ENCODE results near the gene CTBP1. TPM values are rescaled to one million over a fixed set of nuclear protein-coding genes. Genes with fewer than 3 reads are reported as not detected.

Gene CTBP1
- total and polyA plus RNA-seq, 2 donors (not counting 1 experiment from before 2014, with no cell fraction given): 212 to 343 TPM

GRCh38 chr4:1266881-1267763 is 18.2 kb upstream of the CTBP1 start:
- H3K9ac ChIP-seq (ENCODE audit: low read length): peak overlapping the region; percentile 60
- H3K4me2 ChIP-seq (replicated peaks; ENCODE audit: low read depth, low read length, poor library complexity, severe bottlenecking): peak overlapping the region; percentile 59
- ATAC-seq (ENCODE audit: low read depth) (peak; percentile 53), DNase-seq (no peak)
- H3K9me3 ChIP-seq (ENCODE audit: control extremely low read depth in 1 of 3, control insufficient read depth in 2 of 3, insufficient read depth in 1 of 3, low read length in 2 of 3): peaks cover 0 to 13% (median 8%) of the 10 kb centered on the region in 3 donors
- peak overlapping the region; percentile 66 for H2AFZ ChIP-seq (ENCODE audit: insufficient read depth, low read depth, low read length, poor library complexity, severe bottlenecking)
- Mint-ChIP-seq H3K4me3 (peak overlapping the region; percentile 92), H3K27me3 (no peaks in the 10 kb centered on the region), H3K4me1 (peaks cover 32% of the 10 kb centered on the region), H3K27ac (peak overlapping the region; percentile 95), H3K9me3 (ENCODE audit: insufficient read depth) (peaks cover 5% of the 10 kb centered on the region)
- intact Hi-C loops (cut with micrococcal nuclease): loop anchor here (1.0 kb wide), 5 partner anchors 19 to 100 kb away; partner anchors contain the start of genes MAEA and UVSSA
- CTCF ChIA-PET: interaction anchor here (1.1 to 6.1 kb wide), 20 partner anchors 10 to 445 kb away, joined by 3 to 88 read pairs (median 7); partner anchors contain the start of genes SLBP and UVSSA
- no peaks in the 10 kb centered on the region for H3K36me3 ChIP-seq (replicated peaks in 1 of 2; ENCODE audit: control extremely low read depth in 1 of 2, control insufficient read depth in 1 of 2, extremely low read depth in 1 of 2, insufficient read depth in 2 of 2, low read length in 1 of 2)
- peaks cover 16 to 17% of the 10 kb centered on the region in 2 donors for H3K4me1 ChIP-seq (ENCODE audit: control insufficient read depth in 2 of 2, insufficient read depth in 2 of 2, low read length in 2 of 2)
- no peaks in the 10 kb centered on the region for H4K20me1 ChIP-seq (ENCODE audit: control insufficient read depth, insufficient read depth, low read length, poor library complexity, severe bottlenecking)
- POLR2A ChIA-PET: interaction anchor here (1.6 to 2.2 kb wide), 2 partner anchors 19 to 100 kb away, joined by 5 to 16 read pairs; partner anchors contain the start of gene CTBP1
- WGBS (ENCODE audit: insufficient coverage): 56% methylated on average over 6 of the region's 9 CpGs
- H3K79me2 ChIP-seq (ENCODE audit: control insufficient read depth, insufficient read depth, low read length): peaks cover 21% of the 10 kb centered on the region
- peak overlapping the region in 4 of 5 experiments; percentile 28 to 52 (median 42) for H3K4me3 ChIP-seq (ENCODE audit: control extremely low read depth in 1 of 5, extremely low read depth in 1 of 5, insufficient read depth in 1 of 5, low read depth in 2 of 5, low read length in 4 of 5)
- peak overlapping the region; percentile 76 to 82 for H3K27ac ChIP-seq (ENCODE audit: low read length in 2 of 2)
- no peak for TF ChIP-seq EZH2 (IDR thresholded peaks at IDR 0.05; ENCODE audit: borderline replicate concordance, insufficient read depth, low read depth, low read length, poor library complexity, severe bottlenecking)
- TF ChIP-seq, protein P1, sequence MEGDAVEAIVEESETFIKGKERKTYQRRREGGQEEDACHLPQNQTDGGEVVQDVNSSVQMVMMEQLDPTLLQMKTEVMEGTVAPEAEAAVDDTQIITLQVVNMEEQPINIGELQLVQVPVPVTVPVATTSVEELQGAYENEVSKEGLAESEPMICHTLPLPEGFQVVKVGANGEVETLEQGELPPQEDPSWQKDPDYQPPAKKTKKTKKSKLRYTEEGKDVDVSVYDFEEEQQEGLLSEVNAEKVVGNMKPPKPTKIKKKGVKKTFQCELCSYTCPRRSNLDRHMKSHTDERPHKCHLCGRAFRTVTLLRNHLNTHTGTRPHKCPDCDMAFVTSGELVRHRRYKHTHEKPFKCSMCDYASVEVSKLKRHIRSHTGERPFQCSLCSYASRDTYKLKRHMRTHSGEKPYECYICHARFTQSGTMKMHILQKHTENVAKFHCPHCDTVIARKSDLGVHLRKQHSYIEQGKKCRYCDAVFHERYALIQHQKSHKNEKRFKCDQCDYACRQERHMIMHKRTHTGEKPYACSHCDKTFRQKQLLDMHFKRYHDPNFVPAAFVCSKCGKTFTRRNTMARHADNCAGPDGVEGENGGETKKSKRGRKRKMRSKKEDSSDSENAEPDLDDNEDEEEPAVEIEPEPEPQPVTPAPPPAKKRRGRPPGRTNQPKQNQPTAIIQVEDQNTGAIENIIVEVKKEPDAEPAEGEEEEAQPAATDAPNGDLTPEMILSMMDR (IDR thresholded peaks at IDR 0.05): no peak
- H3K27me3 ChIP-seq (replicated peaks in 1 of 4; ENCODE audit: control extremely low read depth in 1 of 4, control insufficient read depth in 3 of 4, insufficient read depth in 4 of 4, low read length in 3 of 4): no peaks in the 10 kb centered on the region
